Measurements from ENCODE around the gene HCN2.

GRCh38 chr19:624433-625109, 34.9 kb downstream of the HCN2 start:
- TF ChIP-seq, protein P1, sequence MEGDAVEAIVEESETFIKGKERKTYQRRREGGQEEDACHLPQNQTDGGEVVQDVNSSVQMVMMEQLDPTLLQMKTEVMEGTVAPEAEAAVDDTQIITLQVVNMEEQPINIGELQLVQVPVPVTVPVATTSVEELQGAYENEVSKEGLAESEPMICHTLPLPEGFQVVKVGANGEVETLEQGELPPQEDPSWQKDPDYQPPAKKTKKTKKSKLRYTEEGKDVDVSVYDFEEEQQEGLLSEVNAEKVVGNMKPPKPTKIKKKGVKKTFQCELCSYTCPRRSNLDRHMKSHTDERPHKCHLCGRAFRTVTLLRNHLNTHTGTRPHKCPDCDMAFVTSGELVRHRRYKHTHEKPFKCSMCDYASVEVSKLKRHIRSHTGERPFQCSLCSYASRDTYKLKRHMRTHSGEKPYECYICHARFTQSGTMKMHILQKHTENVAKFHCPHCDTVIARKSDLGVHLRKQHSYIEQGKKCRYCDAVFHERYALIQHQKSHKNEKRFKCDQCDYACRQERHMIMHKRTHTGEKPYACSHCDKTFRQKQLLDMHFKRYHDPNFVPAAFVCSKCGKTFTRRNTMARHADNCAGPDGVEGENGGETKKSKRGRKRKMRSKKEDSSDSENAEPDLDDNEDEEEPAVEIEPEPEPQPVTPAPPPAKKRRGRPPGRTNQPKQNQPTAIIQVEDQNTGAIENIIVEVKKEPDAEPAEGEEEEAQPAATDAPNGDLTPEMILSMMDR (IDR thresholded peaks at IDR 0.05 in 2 of 3, conservative IDR thresholded peaks at IDR 0.05 in 1 of 3; ENCODE audit: control insufficient read depth in 2 of 3, extremely low read depth in 1 of 3, insufficient read depth in 1 of 3, low read depth in 3 of 3, low read length in 3 of 3) = no peak
- TF ChIP-seq IKZF1 (conservative IDR thresholded peaks at IDR 0.05) (no peak), EZH2 (IDR thresholded peaks at IDR 0.05; ENCODE audit: borderline replicate concordance, control insufficient read depth, low read depth, low read length) (no peak)
